ENCODE measurements around the gene DUSP7.
A peak's percentile ranks its signal among the peaks of the same experiment; 100 is the strongest.

Gene DUSP7

DNA sequence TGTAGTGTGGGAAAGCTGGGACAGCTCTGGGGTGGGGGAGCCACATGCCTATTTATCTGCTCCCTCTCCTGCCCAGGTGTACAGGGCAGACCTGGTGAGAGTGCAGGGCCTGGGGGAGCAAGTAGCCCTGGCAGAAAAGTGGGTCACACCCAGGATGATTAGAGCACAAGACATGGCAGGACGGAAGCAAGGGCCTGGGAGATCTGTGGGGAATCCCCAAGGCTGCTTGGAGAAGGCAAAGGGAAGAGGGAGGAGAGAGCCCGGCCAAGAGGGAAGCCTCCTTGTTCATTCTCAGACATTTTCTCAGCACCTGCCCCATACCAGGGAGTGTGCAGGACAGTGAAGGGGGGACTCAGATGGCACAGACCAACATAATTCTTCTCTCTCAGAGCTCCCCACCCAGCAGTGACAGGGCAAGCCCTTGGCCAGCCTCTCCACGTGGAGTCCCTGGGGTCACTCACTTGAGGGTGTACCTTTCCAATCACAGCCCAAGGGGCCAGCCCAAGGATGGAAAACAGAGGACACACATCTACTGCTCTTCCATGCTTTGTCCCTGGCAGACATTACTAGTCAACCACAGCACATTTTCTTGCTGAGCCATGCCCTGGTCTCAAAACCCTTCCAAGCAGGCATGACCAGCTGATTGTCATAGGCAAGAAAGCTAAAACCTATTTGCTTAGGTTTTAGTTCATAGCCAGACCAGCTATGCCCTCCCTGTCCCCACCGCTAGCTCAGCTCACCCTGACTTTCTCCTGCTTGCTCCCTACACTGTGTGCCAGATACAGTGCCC lies 4.9 kb upstream of the DUSP7 start:
- Histone ChIP-seq H3K9ac (ENCODE audit: low read length) (no peak overlapping the region), H3K4me3 (ENCODE audit: low read length) (no peak overlapping the region), H3K27me3 (ENCODE audit: control insufficient read depth, insufficient read depth, low read length) (peaks cover 2% of the 10 kb centered on the region), H3K4me1 (ENCODE audit: control insufficient read depth, insufficient read depth, low read length) (peaks cover 49% of the 10 kb centered on the region), H3K9me3 (ENCODE audit: control insufficient read depth, low read length) (no peaks in the 10 kb centered on the region), H3K36me3 (ENCODE audit: control insufficient read depth, insufficient read depth, low read length) (no peaks in the 10 kb centered on the region)

- H3K36me3 ChIP-seq (ENCODE audit: control insufficient read depth, insufficient read depth, low read length), result no peaks in the 10 kb centered on the region
- H3K9ac ChIP-seq (ENCODE audit: low read length), result no peak overlapping the region
- H3K4me1 ChIP-seq (ENCODE audit: control insufficient read depth, insufficient read depth, low read length), result peaks cover 47% of the 10 kb centered on the region
- H3K9me3 ChIP-seq (ENCODE audit: control insufficient read depth, low read length), result no peaks in the 10 kb centered on the region
- no peak overlapping the region for H3K4me3 ChIP-seq (ENCODE audit: low read length)
- no peaks in the 10 kb centered on the region for H3K27me3 ChIP-seq (ENCODE audit: control insufficient read depth, insufficient read depth, low read length)
Measured at GRCh38 chr3:52059781-52060180, 3.4 kb upstream of the DUSP7 start.

DNA sequence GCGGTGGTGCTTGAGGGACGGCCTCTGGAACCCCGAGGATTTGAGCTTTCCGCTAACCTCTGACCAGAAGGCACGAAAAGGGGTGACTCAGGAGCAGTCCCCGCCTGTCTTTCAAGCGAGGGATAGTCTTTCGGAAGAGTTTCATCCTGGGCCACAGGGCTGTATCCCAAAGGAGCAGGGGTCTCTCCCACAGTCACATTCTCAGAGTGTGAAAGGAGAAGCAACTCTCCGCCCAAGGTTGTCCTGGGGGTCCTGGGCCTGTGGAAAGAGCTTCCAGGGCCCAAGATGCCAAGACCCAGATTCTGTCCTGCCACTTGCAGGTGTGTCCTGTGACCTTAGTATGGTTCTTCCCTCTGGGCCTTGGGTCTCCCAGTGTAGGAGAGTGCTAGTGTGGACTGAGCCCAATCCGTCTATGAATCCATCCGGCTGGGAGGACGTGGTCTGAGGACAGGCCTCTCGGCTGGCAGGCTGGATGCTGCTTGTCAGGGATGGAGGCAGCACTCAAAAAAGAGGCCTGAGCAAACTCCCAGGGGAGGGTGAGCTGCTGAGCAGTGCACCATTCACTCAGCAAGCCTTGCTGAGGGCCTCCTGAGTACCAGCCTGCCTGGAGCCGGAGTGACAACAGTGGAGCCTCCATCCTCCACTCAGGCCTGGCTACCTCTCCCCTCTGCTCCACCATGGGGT lies 1.6 kb upstream of the DUSP7 start:
- no peaks in the 10 kb centered on the region for H3K36me3 ChIP-seq (ENCODE audit: control insufficient read depth, insufficient read depth, low read length)
- peak overlapping the region; percentile 55 for H3K9ac ChIP-seq (ENCODE audit: low read length)
- H3K4me1 ChIP-seq (ENCODE audit: control insufficient read depth, insufficient read depth, low read length), result peaks cover 62% of the 10 kb centered on the region
- no peak overlapping the region for H3K4me3 ChIP-seq (ENCODE audit: low read length)
- no peaks in the 10 kb centered on the region for H3K9me3 ChIP-seq (ENCODE audit: control insufficient read depth, low read length)
- no peaks in the 10 kb centered on the region for H3K27me3 ChIP-seq (ENCODE audit: control insufficient read depth, insufficient read depth, low read length)

GRCh38 chr3:52056968-52057811 lies 819 bp upstream of the DUSP7 start:
- Histone ChIP-seq H3K9ac (ENCODE audit: low read length) (peak overlapping the region; percentile 80), H3K36me3 (ENCODE audit: control insufficient read depth, insufficient read depth, low read length) (no peaks in the 10 kb centered on the region), H3K4me1 (ENCODE audit: control insufficient read depth, insufficient read depth, low read length) (peaks cover 62% of the 10 kb centered on the region), H3K9me3 (ENCODE audit: control insufficient read depth, low read length) (no peaks in the 10 kb centered on the region), H3K27me3 (ENCODE audit: control insufficient read depth, insufficient read depth, low read length) (no peaks in the 10 kb centered on the region), H3K4me3 (ENCODE audit: low read length) (peak overlapping the region; percentile 76)

GRCh38 chr3:52055537-52056351 lies 627 bp downstream of the DUSP7 start:
- peaks cover 58% of the 10 kb centered on the region for H3K4me1 ChIP-seq (ENCODE audit: control insufficient read depth, insufficient read depth, low read length)
- H3K36me3 ChIP-seq (ENCODE audit: control insufficient read depth, insufficient read depth, low read length), result peaks cover 2% of the 10 kb centered on the region
- no peaks in the 10 kb centered on the region for H3K9me3 ChIP-seq (ENCODE audit: control insufficient read depth, low read length)
- H3K9ac ChIP-seq (ENCODE audit: low read length), result peak overlapping the region; percentile 84
- H3K4me3 ChIP-seq (ENCODE audit: low read length), result peak overlapping the region; percentile 62
- H3K27me3 ChIP-seq (ENCODE audit: control insufficient read depth, insufficient read depth, low read length), result no peaks in the 10 kb centered on the region

DNA sequence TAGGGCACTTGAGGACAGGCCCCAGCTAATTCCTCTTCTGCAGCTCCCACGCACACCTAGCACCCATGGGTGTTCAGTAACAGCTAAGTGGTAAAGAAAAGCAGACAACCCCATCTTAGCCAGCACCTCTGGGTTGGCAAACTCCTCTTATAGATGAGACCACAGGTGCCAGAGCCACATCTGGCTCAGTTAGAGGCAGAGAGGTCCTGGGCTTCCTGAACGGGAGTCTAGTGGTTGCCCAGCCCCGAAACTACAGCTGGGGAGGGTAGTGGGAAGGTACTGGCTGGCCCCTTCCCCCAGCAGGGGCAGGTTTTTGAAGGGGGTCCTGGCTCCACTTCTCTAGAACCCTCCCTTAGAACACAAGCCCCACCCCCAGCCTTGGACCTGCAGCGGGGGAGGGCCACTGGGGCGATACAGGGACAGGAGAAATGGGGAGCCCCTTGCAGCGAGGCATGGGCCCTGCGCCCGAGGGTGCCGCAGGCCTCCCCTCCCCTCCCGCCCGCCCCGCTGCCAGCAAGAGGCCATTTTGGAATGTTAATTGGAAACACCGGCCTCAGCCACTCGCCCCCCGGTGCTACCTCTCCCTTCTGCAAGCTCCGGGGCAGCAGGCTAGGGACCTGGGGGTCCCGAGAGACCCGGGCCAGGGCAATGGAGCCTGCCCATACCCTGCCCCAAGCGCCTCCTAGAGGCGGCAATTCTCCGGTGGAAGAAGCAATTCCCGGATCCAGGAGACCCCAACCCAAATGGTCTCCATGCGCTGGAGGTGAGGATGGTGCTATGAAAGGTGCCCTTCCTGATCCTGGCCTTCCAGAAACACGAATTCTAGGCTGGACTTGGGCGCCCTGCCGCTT lies 1.5 kb downstream of the DUSP7 start:
- Histone ChIP-seq H3K4me1 (ENCODE audit: control insufficient read depth, insufficient read depth, low read length) (peaks cover 53% of the 10 kb centered on the region), H3K9ac (ENCODE audit: low read length) (peak overlapping the region; percentile 84), H3K4me3 (ENCODE audit: low read length) (peak overlapping the region; percentile 62), H3K9me3 (ENCODE audit: control insufficient read depth, low read length) (no peaks in the 10 kb centered on the region), H3K27me3 (ENCODE audit: control insufficient read depth, insufficient read depth, low read length) (no peaks in the 10 kb centered on the region), H3K36me3 (ENCODE audit: control insufficient read depth, insufficient read depth, low read length) (peaks cover 3% of the 10 kb centered on the region)

- no peaks in the 10 kb centered on the region for H3K27me3 ChIP-seq (ENCODE audit: control insufficient read depth, insufficient read depth, low read length)
- peak overlapping the region; percentile 46 for H3K9ac ChIP-seq (ENCODE audit: low read length)
- no peak overlapping the region for H3K4me3 ChIP-seq (ENCODE audit: low read length)
- no peaks in the 10 kb centered on the region for H3K9me3 ChIP-seq (ENCODE audit: control insufficient read depth, low read length)
- H3K36me3 ChIP-seq (ENCODE audit: control insufficient read depth, insufficient read depth, low read length), result peaks cover 8% of the 10 kb centered on the region
- H3K4me1 ChIP-seq (ENCODE audit: control insufficient read depth, insufficient read depth, low read length), result peaks cover 53% of the 10 kb centered on the region
Measured at GRCh38 chr3:52053307-52054304, 2.8 kb downstream of the DUSP7 start.

GRCh38 chr3:52052831-52053306 lies 3.5 kb downstream of the DUSP7 start:
- H3K27me3 ChIP-seq (ENCODE audit: control insufficient read depth, insufficient read depth, low read length), result no peaks in the 10 kb centered on the region
- H3K9ac ChIP-seq (ENCODE audit: low read length), result peak overlapping the region; percentile 46
- H3K4me3 ChIP-seq (ENCODE audit: low read length), result no peak overlapping the region
- H3K4me1 ChIP-seq (ENCODE audit: control insufficient read depth, insufficient read depth, low read length), result peaks cover 56% of the 10 kb centered on the region
- no peaks in the 10 kb centered on the region for H3K9me3 ChIP-seq (ENCODE audit: control insufficient read depth, low read length)
- peaks cover 8% of the 10 kb centered on the region for H3K36me3 ChIP-seq (ENCODE audit: control insufficient read depth, insufficient read depth, low read length)

- H3K9me3 ChIP-seq (ENCODE audit: control insufficient read depth, low read length), result no peaks in the 10 kb centered on the region
- H3K36me3 ChIP-seq (ENCODE audit: control insufficient read depth, insufficient read depth, low read length), result peaks cover 8% of the 10 kb centered on the region
- H3K9ac ChIP-seq (ENCODE audit: low read length), result no peak overlapping the region
- H3K4me3 ChIP-seq (ENCODE audit: low read length), result no peak overlapping the region
- H3K27me3 ChIP-seq (ENCODE audit: control insufficient read depth, insufficient read depth, low read length), result no peaks in the 10 kb centered on the region
- H3K4me1 ChIP-seq (ENCODE audit: control insufficient read depth, insufficient read depth, low read length), result peaks cover 60% of the 10 kb centered on the region
Measured at GRCh38 chr3:52051444-52051843, 4.9 kb downstream of the DUSP7 start.

DNA sequence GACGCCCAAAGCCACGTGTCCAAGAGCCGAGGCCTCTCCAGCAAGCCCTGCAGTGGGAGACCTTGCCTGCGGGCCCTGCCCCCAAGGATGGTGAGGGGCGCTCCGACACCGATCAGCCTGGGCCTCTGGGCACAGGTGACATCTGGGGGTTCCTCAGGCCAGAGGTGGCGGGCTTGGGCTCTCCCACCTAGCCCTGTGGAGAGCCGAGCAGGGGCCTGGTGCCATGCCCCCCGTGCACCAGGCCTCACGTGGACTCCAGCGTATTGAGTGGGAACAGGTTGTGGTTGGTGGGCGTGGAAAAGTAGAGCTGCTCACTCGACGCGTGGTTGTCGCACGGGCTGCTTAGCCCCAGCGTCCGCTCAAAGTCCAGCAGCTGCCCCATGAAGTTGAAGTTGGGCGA lies 5.8 kb downstream of the DUSP7 start:
- H3K9me3 ChIP-seq (ENCODE audit: control insufficient read depth, low read length), result no peaks in the 10 kb centered on the region
- H3K9ac ChIP-seq (ENCODE audit: low read length), result no peak overlapping the region
- H3K4me3 ChIP-seq (ENCODE audit: low read length), result no peak overlapping the region
- peaks cover 8% of the 10 kb centered on the region for H3K36me3 ChIP-seq (ENCODE audit: control insufficient read depth, insufficient read depth, low read length)
- H3K27me3 ChIP-seq (ENCODE audit: control insufficient read depth, insufficient read depth, low read length), result no peaks in the 10 kb centered on the region
- H3K4me1 ChIP-seq (ENCODE audit: control insufficient read depth, insufficient read depth, low read length), result peaks cover 66% of the 10 kb centered on the region

Measured in mucosa of stomach (tissue), 1 donor.